GM18505 (cell line): ENCODE results near the gene NRCAM.
"Not testable (repeated sequence)": the region's sequence is repeated elsewhere in the genome, so short reads cannot be mapped to it uniquely, and the experiment has no call there.

Source experiments
- ATAC-seq: cut with Tn5 transposase; IDR thresholded peaks from one replicate; pipeline ENCODE4 v1.9.1; 2021; ENCODE audit not compliant: unreplicated experiment
- POLR2A ChIP-seq: IDR thresholded peaks from 4 replicates; pipeline ENCODE4 v1.6.1; 2011; ENCODE audit warnings: borderline replicate concordance; ENCODE audit not compliant: insufficient read depth, insufficient read length; ENCODE audit errors: extremely low read depth

NRCAM gene

DNA sequence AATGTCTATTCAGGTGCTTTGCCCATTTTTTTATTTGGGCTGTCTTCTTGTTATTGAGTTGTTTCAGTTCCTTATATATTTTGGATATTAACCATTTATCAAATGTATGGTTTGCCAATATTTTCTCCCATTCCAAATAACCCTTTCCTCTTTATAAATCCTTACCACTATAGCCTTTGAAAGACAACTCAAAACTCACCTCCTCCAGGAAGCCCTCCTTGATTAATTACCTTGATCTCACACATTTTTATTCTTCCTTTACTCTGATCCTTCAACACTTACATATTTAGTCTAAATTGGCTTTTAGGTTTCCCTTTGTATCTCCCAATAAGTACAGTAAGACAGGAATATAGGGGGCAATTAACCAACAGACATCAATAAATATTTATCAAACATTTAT lies 42.9 kb downstream of the NRCAM start:
- no peak for ATAC-seq
- TF ChIP-seq POLR2A: no peak

DNA sequence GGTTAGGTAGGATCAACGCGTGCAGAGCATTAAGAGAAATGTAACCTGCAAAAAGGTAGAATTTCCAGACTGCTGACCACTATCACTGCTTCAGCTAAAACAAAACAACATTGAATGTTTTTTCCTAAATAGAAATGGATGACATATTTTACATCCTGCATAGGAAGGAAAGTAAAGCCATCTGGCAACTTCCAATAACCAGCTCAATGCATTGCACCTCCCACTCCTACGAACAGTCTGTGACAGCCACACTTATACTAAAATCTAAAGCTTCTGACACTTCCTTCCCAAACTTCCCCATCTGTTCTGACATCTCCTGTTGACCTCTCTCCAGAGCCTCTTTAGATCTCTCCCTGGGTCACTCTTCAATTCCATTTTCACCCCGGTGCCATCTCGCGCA lies 47.1 kb downstream of the NRCAM start:
- ATAC-seq: no peak

DNA sequence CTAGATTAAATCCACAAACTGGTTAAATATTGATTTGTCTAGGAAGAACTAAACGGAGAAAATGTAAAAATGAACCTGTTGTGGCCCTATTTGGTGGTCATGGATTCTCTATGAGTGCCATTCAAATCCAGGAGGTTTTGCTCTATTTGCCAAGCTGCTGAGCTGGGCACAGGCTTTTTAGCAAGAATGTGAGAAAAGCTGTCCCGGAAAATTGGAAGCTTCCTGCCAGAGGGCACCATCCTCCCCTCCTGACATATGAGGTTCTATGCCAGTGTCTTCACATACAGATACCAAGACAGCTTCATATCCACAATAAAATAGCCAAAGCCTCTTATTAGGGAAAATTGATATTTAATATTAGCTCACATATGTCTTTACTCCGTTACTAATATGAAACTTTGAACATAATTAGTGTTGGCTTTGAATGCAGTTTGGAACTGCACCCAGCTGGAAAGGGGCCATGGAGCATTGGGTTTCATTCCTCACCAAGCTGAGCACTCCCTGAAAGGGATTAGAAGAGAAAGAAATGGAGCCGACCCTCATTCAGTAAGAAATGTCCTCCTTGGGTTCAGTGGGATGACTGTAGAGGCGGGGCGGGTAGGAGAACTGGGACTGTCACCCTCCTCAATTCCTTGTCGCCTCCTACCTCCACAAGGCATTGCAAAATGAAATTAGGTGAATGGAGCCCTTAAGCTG lies 47.8 kb downstream of the NRCAM start:
- TF ChIP-seq POLR2A: no peak
- ATAC-seq: no peak

More for the DNA sequence above, 47.1 kb downstream of the NRCAM start:
- TF ChIP-seq POLR2A: no peak

DNA sequence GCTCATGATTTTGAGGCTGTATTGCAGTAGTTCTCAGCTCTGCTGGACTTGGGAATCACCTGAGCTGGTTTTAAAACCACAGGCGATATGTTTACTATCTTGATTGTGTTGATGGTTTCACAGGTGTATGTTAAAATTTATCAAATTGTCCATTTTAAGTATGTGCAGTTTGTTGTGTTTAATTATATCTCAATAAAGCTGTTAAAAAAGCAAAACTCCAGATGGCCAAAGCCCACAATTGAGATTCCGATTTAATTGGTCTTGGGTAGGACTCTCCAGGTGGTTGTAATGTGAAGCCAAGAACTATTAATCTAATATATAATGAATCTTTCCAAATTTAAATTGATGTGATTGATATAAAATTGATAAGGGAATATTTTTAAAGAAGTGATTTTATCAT lies 48.6 kb downstream of the NRCAM start:
- no peak for ATAC-seq

DNA sequence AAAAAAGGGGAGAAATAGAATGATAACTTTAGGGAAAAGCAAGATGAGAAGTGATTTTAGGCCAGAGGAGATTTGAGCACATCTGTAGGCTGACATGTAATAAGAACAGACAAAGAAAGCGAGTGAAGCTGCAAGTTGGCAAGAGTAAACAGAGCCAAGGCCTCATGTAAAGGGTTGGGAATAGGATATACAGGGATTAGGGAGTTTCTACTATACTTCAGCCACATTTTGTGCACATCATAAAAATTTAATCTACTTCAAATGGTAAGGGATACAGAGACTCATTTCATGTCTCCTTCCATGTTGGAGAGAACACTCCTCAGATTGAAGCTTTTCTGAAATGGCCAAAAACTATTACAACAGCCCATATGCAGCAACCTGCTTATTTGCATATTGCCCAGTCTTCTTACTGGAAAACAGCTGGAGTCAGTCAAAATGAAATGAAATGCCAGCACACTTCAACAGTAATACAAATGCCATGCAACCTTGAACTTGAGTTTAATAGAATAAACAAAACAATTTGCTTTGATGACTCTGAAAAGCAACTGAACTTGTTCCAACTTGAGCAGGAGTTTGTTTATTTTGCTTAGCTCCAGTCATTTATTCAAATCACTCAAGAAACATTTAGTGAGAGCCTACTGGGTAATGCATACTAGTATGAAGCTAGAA lies 49.9 kb downstream of the NRCAM start:
- no peak for TF ChIP-seq POLR2A
- ATAC-seq: no peak

More for the DNA sequence above, 48.6 kb downstream of the NRCAM start:
- TF ChIP-seq POLR2A: no peak

DNA sequence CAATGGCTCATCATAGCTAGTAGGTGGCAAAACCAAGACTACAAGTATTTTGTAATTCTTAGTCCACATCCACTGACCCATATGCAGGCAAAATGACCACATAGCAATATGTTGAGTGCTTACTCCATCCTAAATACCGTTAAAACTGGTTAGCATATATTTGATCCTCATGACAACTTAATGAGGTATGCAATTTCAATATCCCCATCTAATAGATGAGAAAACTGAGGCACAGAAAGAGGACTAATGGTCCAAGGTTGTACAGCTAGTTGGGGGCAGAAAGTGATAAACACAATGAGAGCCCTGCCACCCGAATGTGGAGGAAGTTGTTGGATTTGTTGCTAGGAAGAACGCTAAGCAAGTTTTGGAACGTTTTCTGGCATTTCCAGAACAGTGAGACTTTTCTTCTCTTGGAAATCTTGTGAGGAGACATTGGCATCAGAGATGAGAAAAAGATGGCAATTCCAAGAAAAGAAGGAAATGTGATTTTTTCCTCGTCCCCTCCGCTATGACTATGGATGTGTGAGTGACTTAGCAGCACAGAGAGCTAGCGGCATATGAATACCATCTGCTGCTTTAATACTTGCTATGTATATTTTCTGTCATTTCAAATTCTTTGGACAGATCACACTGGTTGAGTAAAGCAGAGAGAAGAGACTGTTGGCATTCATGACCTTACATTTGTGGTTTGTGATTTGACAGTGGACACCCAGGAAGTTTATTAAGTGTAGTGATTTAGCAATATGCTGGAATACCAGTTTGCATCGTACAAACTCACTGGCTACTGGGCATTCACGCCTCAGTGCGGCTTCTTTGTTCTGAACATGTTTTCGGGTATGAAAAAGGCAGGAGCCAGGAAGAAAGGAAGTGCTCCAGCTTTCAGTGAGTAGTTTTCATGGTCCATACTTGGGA lies 51.5 kb downstream of the NRCAM start:
- ATAC-seq: no peak
- no peak for TF ChIP-seq POLR2A

DNA sequence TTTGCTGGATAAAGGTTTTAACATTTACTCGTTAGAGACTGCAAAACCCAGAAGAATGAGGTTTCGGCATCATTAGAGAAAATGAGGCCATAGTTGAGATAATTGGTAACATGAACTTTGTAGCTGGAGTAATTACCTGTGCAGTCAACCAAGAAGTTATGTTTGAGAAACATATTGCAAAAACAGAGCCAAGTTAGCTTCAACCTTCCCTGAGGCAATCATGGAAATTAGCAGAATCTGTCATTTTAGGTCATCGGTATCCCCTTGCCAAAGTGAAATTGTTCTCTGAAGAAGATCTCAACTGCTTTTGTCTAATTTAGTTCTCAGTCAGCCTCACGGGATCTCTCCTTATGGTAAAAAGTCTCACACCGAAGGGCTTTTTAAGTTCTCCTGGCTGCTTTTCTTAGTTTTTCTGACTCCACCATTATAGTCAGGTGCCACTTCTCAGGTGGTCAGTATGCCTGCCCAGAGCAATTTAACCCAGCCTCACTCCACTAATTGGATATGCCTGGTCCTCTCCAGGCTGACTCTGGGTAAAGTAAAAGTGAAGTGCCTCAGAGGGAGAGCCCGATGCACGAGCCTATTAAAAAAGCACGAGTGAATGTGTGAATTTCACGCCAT lies 52.5 kb downstream of the NRCAM start:
- no peak for ATAC-seq
- TF ChIP-seq POLR2A: no peak

DNA sequence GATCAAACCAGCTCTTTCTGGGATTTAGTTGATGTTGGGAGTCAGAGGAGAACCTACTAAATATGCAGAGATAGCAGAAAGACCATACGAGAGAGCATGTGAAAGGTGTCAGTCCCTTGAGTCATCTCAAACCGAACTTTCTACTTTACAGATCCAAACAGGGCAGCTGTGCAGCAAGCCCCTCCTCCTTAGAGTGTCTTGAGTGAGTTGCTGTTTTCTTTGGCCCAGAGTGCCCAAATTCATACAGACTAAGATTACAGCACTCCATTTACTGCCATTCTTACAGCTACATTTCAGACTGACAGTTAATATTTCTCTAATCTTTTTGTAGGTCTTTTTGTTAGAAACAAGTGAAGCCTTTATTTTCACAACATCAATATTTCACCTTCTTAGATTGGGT lies 53.4 kb downstream of the NRCAM start:
- ATAC-seq: no peak
- no peak for TF ChIP-seq POLR2A

DNA sequence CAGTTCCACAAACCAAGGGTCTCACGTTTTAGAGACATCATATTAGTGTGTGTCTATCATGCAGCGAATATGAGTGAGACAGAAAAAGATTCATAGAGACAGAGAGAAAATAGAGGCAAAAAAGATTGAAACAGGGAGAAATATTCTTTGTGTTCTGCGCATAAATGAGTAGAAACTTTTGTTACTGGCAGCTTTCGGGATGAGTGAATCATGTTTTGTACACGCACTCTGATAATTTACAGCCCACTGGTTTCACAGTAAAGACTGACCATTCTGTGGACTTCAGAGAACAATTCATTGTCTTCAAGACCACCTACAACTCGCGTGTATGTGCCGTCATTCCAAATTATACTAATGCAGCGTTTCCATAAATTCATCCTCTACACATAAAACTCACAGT lies 60.2 kb downstream of the NRCAM start:
- no peak for TF ChIP-seq POLR2A
- no peak for ATAC-seq

DNA sequence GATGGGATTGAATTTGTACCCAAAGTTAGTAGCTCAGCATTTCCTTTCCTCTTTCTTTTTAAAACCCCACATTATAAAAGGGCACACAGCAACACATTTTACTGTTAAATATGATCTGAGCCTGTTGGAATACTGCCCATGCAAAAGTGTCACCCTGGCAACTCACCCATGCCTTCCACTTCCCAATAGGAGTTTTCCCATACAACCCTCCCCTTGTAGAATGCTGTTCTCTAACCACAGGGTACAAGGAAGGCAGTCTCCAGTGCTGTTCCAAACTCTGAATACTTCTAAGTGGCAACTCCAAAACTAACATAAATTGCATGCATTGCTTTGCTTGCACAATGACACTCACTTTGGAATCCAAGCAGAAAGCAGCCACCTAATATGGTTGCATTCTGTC lies 60.8 kb downstream of the NRCAM start:
- TF ChIP-seq POLR2A: no peak
- ATAC-seq: no peak

DNA sequence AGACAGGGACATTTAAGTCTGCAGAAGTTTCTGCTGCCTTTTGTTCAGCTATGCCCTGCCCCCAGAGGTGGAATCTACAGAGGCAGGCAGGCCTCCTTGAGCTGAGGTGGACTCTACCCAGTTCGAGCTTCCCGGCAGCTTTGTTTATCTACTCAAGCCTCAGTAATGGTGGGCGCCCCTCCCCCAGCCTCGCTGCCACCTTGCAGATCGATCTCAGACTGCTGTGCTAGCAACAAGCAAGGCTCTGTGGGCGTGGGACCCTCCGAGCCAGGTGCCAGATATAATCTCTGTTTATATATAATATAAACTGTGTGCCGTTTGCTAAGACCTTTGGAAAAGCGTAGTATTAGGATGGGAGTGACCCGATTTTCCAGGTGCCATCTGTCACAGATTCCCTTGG lies 63.1 kb downstream of the NRCAM start:
- not testable (repeated sequence) for ATAC-seq

DNA sequence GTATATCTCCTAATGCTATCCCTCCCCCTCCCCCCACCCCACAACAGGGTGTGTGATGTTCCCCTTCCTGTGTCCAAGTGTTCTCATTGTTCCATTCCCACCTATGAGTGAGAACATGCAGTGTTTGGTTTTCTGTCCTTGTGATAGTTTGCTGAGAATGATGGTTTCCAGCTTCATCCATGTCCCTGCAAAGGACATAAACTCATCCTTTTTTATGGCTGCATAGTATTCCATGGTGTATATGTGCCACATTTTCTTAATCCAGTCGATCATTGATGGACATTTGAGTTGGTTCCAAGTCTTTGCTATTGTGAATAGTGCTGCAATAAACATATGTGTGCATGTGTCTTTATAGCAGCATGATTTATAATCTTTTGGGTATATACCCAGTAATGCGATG lies 68.5 kb downstream of the NRCAM start:
- ATAC-seq: not testable (repeated sequence)

DNA sequence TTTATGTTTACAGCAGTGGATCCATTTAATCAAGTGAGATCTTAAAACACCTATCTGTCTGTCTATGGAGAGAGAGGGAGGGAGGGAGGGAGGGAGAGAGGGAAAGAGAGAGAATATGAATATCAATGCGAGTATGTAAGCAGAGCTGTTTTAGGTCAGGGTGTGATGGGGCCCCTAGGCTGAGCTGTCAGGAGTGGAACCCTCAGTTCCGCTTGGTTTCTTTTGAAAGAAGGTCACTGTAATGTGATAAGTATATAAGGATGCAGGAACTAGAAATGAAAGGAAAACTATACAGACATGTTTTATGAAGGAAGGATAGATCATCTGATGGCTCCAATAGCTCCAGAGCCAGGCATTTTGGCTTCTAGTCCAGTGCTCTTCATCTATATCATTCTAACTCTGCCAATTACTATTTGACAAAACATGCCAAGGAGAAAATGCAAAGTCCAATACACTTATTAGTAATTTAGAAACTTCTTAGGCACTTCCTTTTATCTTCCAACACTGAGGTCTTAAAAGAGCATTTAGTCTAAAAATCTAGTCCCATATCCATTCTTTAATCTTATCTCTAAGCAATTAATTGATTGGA lies 70.3 kb downstream of the NRCAM start:
- ATAC-seq: no peak
- no peak for TF ChIP-seq POLR2A
